GM12878 (cell line): ENCODE data around the gene SLC9C1. TPM values are rescaled to one million over a fixed set of nuclear protein-coding genes. Genes with fewer than 3 reads are reported as not detected.

Experiments
- ATAC-seq: fragments of 200-7000 bp; cut with Tn5 transposase; 3 replicates; pipeline ENCODE4 v1.9.1; 2020; ENCODE audit warnings: mild to moderate bottlenecking, moderate library complexity
- BruUV-seq: library from RNA; stranded (reverse); fragments of 400-500 nt; replicated peaks from 2 replicates; lab custom pipeline; 2021; lab: Mats Ljungman, UMichigan
- CTCF ChIA-PET: fragments of 300-600 bp; sonication (Branson Sonifier 250); formaldehyde crosslinking; extraction: SDS; loops from one replicate; lab custom pipeline; 2021; ENCODE audit warnings: inconsistent platforms; lab: Yijun Ruan, JAX
- POLR2A ChIA-PET: fragments of 350-600 bp; formaldehyde crosslinking; extraction: SDS; loops from one replicate; lab custom pipeline; 2021; ENCODE audit warnings: inconsistent platforms; lab: Charles Lee
- RAD21 ChIA-PET: fragments of 300-600 bp; sonication (Branson Sonifier 250); formaldehyde crosslinking; loops from one replicate; lab custom pipeline; 2023; ENCODE audit warnings: antibody characterized with exemption; ENCODE audit not compliant: unreplicated experiment; lab: Charles Lee
- SMC1A ChIA-PET: fragments of 300-600 bp; sonication (Branson Sonifier 250); formaldehyde crosslinking; loops from one replicate; lab custom pipeline; 2023; ENCODE audit not compliant: unreplicated experiment, uncharacterized antibody; lab: Charles Lee
- DNase-seq: peaks from one replicate; pipeline ENCODE4 v3.0.0-alpha.2; 2011; ENCODE audit warnings: low read depth, low spot score
- FAIRE-seq: peaks from 3 replicates; lab custom pipeline; 2011; peaks lifted over from hg19 to GRCh38; lab: Jason Lieb, UNC
- H2AFZ ChIP-seq: 2 replicates; pipeline ENCODE4 v1.6.0; 2011; ENCODE audit warnings: low read depth, low read length, control low read depth; ENCODE audit not compliant: control insufficient read depth
- H3K27ac ChIP-seq: 2 replicates; pipeline ENCODE4 v1.5.1; 2011; ENCODE audit warnings: control low read depth; ENCODE audit not compliant: control insufficient read depth, insufficient read depth
- H3K27me3 ChIP-seq, 2 experiments: replicated peaks in 1 of 2; 2 replicates each; pipeline versions ENCODE4 v1.6.0 to v1.6.1; 2011; ENCODE audit warnings: low read length in 1 of 2; ENCODE audit not compliant: control insufficient read depth in 2 of 2, insufficient read depth in 2 of 2
- H3K36me3 ChIP-seq, 2 experiments: 2 replicates each; pipeline ENCODE4 v1.5.1; 2011; ENCODE audit warnings: low read length in 1 of 2; ENCODE audit not compliant: control insufficient read depth in 2 of 2, insufficient read depth in 2 of 2
- H3K4me1 ChIP-seq: 2 replicates; pipeline ENCODE4 v1.6.1; 2011; ENCODE audit warnings: mild to moderate bottlenecking, low read length, moderate library complexity, mixed read lengths; ENCODE audit not compliant: control insufficient read depth, insufficient read depth
- H3K4me2 ChIP-seq: 2 replicates; pipeline ENCODE4 v1.6.0; 2011; ENCODE audit warnings: control low read depth; ENCODE audit not compliant: control insufficient read depth, insufficient read depth
- H3K4me3 ChIP-seq: fragments of 200-600 bp; sonication (generic); 2 replicates; pipeline ENCODE4 v1.5.1; 2016
- H3K79me2 ChIP-seq: 2 replicates; pipeline ENCODE4 v1.6.0; 2011; ENCODE audit warnings: low read length; ENCODE audit not compliant: control insufficient read depth, insufficient read depth
- H3K9ac ChIP-seq: 2 replicates; pipeline ENCODE4 v1.8.0; 2011; ENCODE audit warnings: low read length, control low read depth, mixed read lengths; ENCODE audit not compliant: control insufficient read depth, insufficient read depth
- H3K9me3 ChIP-seq: replicated peaks from 3 replicates; pipeline ENCODE4 v1.5.1; 2011; ENCODE audit warnings: mild to moderate bottlenecking, low read length; ENCODE audit not compliant: control insufficient read depth, insufficient read depth
- H4K20me1 ChIP-seq: 2 replicates; pipeline ENCODE4 v1.6.0; 2011; ENCODE audit not compliant: control insufficient read depth, insufficient read depth
- CBFB ChIP-seq: IDR thresholded peaks from 2 replicates; pipeline ENCODE4 v1.6.1; 2016; ENCODE audit warnings: antibody characterized with exemption, low read depth
- DPF2 ChIP-seq: fragments of 450-650 bp; IDR thresholded peaks from 2 replicates; pipeline ENCODE4 v1.6.1; 2017; ENCODE audit warnings: mild to moderate bottlenecking
- EED ChIP-seq: sonication (generic); IDR thresholded peaks from 2 replicates; pipeline ENCODE4 v1.6.1; 2016; ENCODE audit warnings: antibody characterized with exemption, low read depth
- EGR1 ChIP-seq, 2 experiments: IDR thresholded peaks; 1 replicate in 1 of 2; 2 replicates in 1 of 2; pipeline ENCODE4 v1.6.1; 2011 to 2012; ENCODE audit warnings: low read depth in 2 of 2, low read length in 2 of 2, borderline replicate concordance in 1 of 2, mild to moderate bottlenecking in 1 of 2, moderate library complexity in 1 of 2
- ESRRA ChIP-seq: IDR thresholded peaks from 2 replicates; pipeline ENCODE4 v1.6.1; 2012; ENCODE audit warnings: mild to moderate bottlenecking, low read length, improper control_type of control experiment
- GABPA ChIP-seq: IDR thresholded peaks from 2 replicates; pipeline ENCODE4 v1.6.1; 2014; ENCODE audit warnings: antibody characterized with exemption, low read depth, mild to moderate bottlenecking, inconsistent platforms
- GATAD2B ChIP-seq: fragments of 450-650 bp; conservative IDR thresholded peaks from 2 replicates; pipeline ENCODE4 v1.6.1; 2017; ENCODE audit warnings: low read depth, mild to moderate bottlenecking, moderate library complexity
- IKZF1 ChIP-seq: fragments of 450-650 bp; conservative IDR thresholded peaks from 2 replicates; pipeline ENCODE4 v1.6.1; 2017; ENCODE audit warnings: antibody characterized with exemption, mild to moderate bottlenecking
- IKZF2 ChIP-seq, 2 experiments: fragments of 450-650 bp; IDR thresholded peaks; 2 replicates each; pipeline ENCODE4 v1.6.1; 2017; ENCODE audit warnings: mild to moderate bottlenecking in 2 of 2, moderate library complexity in 2 of 2
- MEF2A ChIP-seq: IDR thresholded peaks from 2 replicates; pipeline ENCODE4 v1.6.1; 2011; ENCODE audit warnings: low read depth, mild to moderate bottlenecking, low read length, moderate library complexity; ENCODE audit not compliant: insufficient read depth
- NR2F1 ChIP-seq: fragments of 450-650 bp; conservative IDR thresholded peaks from 2 replicates; pipeline ENCODE4 v1.6.1; 2017; ENCODE audit warnings: mild to moderate bottlenecking
- NRF1 ChIP-seq: conservative IDR thresholded peaks from 2 replicates; pipeline ENCODE4 v1.6.1; 2011; ENCODE audit warnings: mild to moderate bottlenecking, low read depth, low read length, improper control_type of control experiment
- POLR2A ChIP-seq: IDR thresholded peaks from 2 replicates; pipeline ENCODE4 v1.6.1; 2011; ENCODE audit warnings: low read depth, mild to moderate bottlenecking, low read length
- POLR2AphosphoS2 ChIP-seq: IDR thresholded peaks from 2 replicates; pipeline ENCODE4 v1.6.1; 2011; ENCODE audit warnings: low read depth, mild to moderate bottlenecking, low read length, improper control_type of control experiment, moderate library complexity
- POLR2AphosphoS5 ChIP-seq: IDR thresholded peaks from 2 replicates; pipeline ENCODE4 v1.6.1; 2011; ENCODE audit warnings: mild to moderate bottlenecking, low read length, inconsistent platforms
- RB1 ChIP-seq: fragments of 450-650 bp; formaldehyde crosslinking; IDR thresholded peaks from 2 replicates; pipeline ENCODE4 v1.6.1; 2017; ENCODE audit warnings: mild to moderate bottlenecking, borderline replicate concordance
- RUNX3 ChIP-seq: IDR thresholded peaks from 2 replicates; pipeline ENCODE4 v1.6.1; 2012; ENCODE audit warnings: low read length, inconsistent platforms
- SPI1 ChIP-seq: IDR thresholded peaks from 2 replicates; pipeline ENCODE4 v1.6.1; 2011; ENCODE audit warnings: low read depth, mild to moderate bottlenecking, low read length, moderate library complexity, borderline replicate concordance; ENCODE audit not compliant: insufficient read depth
- TARDBP ChIP-seq: IDR thresholded peaks from 2 replicates; pipeline ENCODE4 v1.6.1; 2016; ENCODE audit warnings: borderline replicate concordance
- TBL1XR1 ChIP-seq: IDR thresholded peaks from 2 replicates; pipeline ENCODE4 v1.6.1; 2012; ENCODE audit warnings: low read depth, low read length, improper control_type of control experiment
- WGBS: methylation state at CpG from one replicate; pipeline ENCODE4 v1.1.6; 2016; ENCODE audit warnings: low lambda C conversion rate; ENCODE audit not compliant: insufficient replicate concordance, insufficient coverage; ENCODE audit errors: missing lambda C conversion rate; 5-methylcytosine and 5-hydroxymethylcytosine counted together
- in situ Hi-C: fragments of 300-500 bp; cut with MboI; formaldehyde crosslinking; loops from 9 replicates; pipeline ENCODE4 v1.14.3; 2018; ENCODE audit warnings: mixed read lengths
- intact Hi-C: fragments of 100-400 bp; cut with micrococcal nuclease; formaldehyde crosslinking; loops from one replicate; pipeline ENCODE4 v1.14.2; 2022; ENCODE audit not compliant: unreplicated experiment
- polyA plus RNA-seq, 11 experiments: library from polyadenylated mRNA; depleted of rRNA in 4 of 11; unstranded in 6 of 11; stranded (reverse) in 5 of 11; fragments of >200 nt; fragmentation: Nextera tagmentation in 4 of 11; fragmentation: Illumina TruSeq in 1 of 11; extraction: Ambion mirVana in 4 of 11; extraction: Trizol in 1 of 11; gene quantifications; 1 replicate in 1 of 11; 2 replicates in 10 of 11; pipeline versions ENCODE4 v1.2.1 to v1.2.3, GENCODE V29; 2011 to 2016; ENCODE audit warnings: inconsistent platforms in 2 of 11, missing spikeins in 2 of 11, low read depth in 1 of 11
- total RNA-seq, 4 experiments: library from RNA; depleted of rRNA in 3 of 4; stranded (reverse); fragments of >200 nt in 3 of 4; fragmentation: Illumina TruSeq in 1 of 4; extraction: Trizol in 1 of 4; gene quantifications; 2 replicates each; pipeline versions ENCODE4 v1.2.1 to v1.2.3, GENCODE V29; 2013 to 2021
- TF ChIP-seq, protein P1 (sequence below): IDR thresholded peaks from 2 replicates; pipeline ENCODE4 v1.6.1; 2012; ENCODE audit warnings: low read depth, low read length, improper control_type of control experiment
- TF ChIP-seq, protein P2 (sequence below): IDR thresholded peaks from 2 replicates; pipeline ENCODE4 v1.6.1; 2011; ENCODE audit warnings: borderline replicate concordance, low read depth, mild to moderate bottlenecking, moderate library complexity, low read length; ENCODE audit not compliant: insufficient read depth, poor library complexity, severe bottlenecking

The SLC9C1 gene
- total and polyA plus RNA-seq, 10 of the 15 experiments (the other 5 are each of a cell fraction or from before 2014, with no cell fraction given): not detected

DNA sequence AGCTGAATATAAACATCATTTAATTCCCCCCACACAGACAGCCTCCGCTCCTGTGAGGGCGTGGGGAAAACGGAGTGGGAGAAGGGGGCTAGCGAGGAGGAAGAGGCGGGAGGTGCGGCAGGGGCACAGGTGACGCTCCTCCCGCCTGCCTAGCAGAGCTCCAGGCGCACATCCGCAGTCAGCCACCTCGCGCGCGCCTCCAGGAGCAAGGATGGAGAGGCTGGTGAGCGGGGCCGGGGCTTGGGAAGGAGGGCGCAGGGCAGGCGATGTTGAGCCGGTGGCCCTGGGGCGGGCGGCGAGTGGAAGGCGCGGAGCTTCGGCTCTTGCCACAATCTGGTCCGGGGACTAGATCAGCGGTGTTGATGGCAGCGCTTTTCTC, 39.0 kb upstream of the SLC9C1 start, which contains the start of gene CD200:
CD200 (plus strand) TSS at position 155 of the 379 bp plus-strand sequence; CDS start at position 212, 57 bp downstream.
- WGBS: 2% methylated on average over 26 of the region's 28 CpGs
- peak within 1 kb of the TSS; percentile 82 for H2AFZ ChIP-seq
- H3K4me1 ChIP-seq: no peaks in the 10 kb centered on the region
- H3K4me2 ChIP-seq: peak within 1 kb of the TSS; percentile 91
- H3K36me3 ChIP-seq: peaks cover 0 to 4% of the 10 kb centered on the region in 2 experiments; a peak in 1 of 4 replicates
- RAD21 ChIA-PET: interaction anchor here (0.6 to 5.7 kb wide), 38 partner anchors 11 to 686 kb away, joined by 3 to 77 read pairs (median 7); partner anchors contain the start of genes ATG3, BTLA, SLC35A5 and SLC9C1
- intact Hi-C loops: loop anchor here (2.0 kb wide), 1 partner anchor 128 kb away; no protein-coding TSS in a partner anchor
- peak within 1 kb of the TSS; percentile 74 for H3K27ac ChIP-seq
- in situ Hi-C loops: no loop called here
- TF ChIP-seq POLR2AphosphoS5 (peak; percentile 54; the same call in 1 of the 2 replicates), NRF1 (no peak), MEF2A (0 out of 2 replicates have a peak, but pooled peaks have one; percentile 17), IKZF2 (IDR thresholded peaks at IDR 0.05) (peak; percentile 40 to 74; a peak in 2 of 4 replicates), TARDBP (no peak), RUNX3 (peak; percentile 24; the same call in 1 of the 2 replicates), POLR2AphosphoS2 (peak; percentile 70), RB1 (0 out of 2 replicates have a peak, but pooled peaks have one; percentile 17), NR2F1 (0 out of 2 replicates have a peak, but pooled peaks have one; percentile 41), IKZF1 (peak; percentile 76), EED (peak; percentile 71), POLR2A (peak; percentile 83), ESRRA (no peak), CBFB (0 out of 2 replicates have a peak, but pooled peaks have one; percentile 9), EGR1 (IDR thresholded peaks at IDR 0.05; ENCODE audit: borderline replicate concordance in 1 of 2, low read depth in 2 of 2, low read length in 2 of 2) (peak in 1 of 2 experiments; percentile 4; a peak in 1 of 3 replicates), GABPA (no peak), SPI1 (no peak), TBL1XR1 (no peak), DPF2 (0 out of 2 replicates have a peak, but pooled peaks have one; percentile 21), GATAD2B (peak; percentile 53; the same call in 1 of the 2 replicates)
- TF ChIP-seq, protein P1, sequence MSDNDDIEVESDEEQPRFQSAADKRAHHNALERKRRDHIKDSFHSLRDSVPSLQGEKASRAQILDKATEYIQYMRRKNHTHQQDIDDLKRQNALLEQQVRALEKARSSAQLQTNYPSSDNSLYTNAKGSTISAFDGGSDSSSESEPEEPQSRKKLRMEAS: 0 out of 2 replicates have a peak, but pooled peaks have one; percentile 34
- TF ChIP-seq, protein P2, sequence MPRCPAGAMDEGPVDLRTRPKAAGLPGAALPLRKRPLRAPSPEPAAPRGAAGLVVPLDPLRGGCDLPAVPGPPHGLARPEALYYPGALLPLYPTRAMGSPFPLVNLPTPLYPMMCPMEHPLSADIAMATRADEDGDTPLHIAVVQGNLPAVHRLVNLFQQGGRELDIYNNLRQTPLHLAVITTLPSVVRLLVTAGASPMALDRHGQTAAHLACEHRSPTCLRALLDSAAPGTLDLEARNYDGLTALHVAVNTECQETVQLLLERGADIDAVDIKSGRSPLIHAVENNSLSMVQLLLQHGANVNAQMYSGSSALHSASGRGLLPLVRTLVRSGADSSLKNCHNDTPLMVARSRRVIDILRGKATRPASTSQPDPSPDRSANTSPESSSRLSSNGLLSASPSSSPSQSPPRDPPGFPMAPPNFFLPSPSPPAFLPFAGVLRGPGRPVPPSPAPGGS: no peak
- ATAC-seq: peak; percentile 70
- peak within 1 kb of the TSS; percentile 70 for H3K9ac ChIP-seq
- DNase-seq: no peak
- BruUV-seq: no TSS peak
- no peak for FAIRE-seq
- no peaks in the 10 kb centered on the region for H4K20me1 ChIP-seq
- peaks cover 55% of the 10 kb centered on the region for H3K79me2 ChIP-seq
- SMC1A ChIA-PET: interaction anchor here (0.6 to 7.6 kb wide), 45 partner anchors 9 to 231 kb away, joined by 3 to 99 read pairs (median 6); partner anchors contain the start of genes BTLA, GCSAM and SLC9C1
- peak within 1 kb of the TSS; percentile 96 for H3K4me3 ChIP-seq
- H3K9me3 ChIP-seq: no peaks in the 10 kb centered on the region
- POLR2A ChIA-PET: interaction anchor here (0.6 to 4.6 kb wide), 21 partner anchors 10 to 229 kb away, joined by 3 to 33 read pairs (median 4); partner anchors contain the start of genes ATG3, BTLA and SLC35A5
- CTCF ChIA-PET: interaction anchor here (0.7 to 3.9 kb wide), 33 partner anchors 10 to 1336 kb away, joined by 3 to 33 read pairs (median 7); partner anchors contain the start of genes ATG3, SLC35A5 and SLC9C1
- H3K27me3 ChIP-seq: no peaks in the 10 kb centered on the region
